Islet of Langerhans (tissue), 1 donor: Measurements from ENCODE around the gene CFAP61.
"Not testable (repeated sequence)": the region's sequence is repeated elsewhere in the genome, so short reads cannot be mapped to it uniquely, and the experiment has no call there.

Experiments
- FAIRE-seq: peaks from one replicate; lab custom pipeline; 2011; peaks lifted over from hg19 to GRCh38; lab: Jason Lieb, UNC

CFAP61 gene

GRCh38 chr20:20089939-20090338 lies 37.6 kb downstream of the CFAP61 start:
- no peak for FAIRE-seq

- FAIRE-seq = no peak
Measured at GRCh38 chr20:20092827-20093226, 40.5 kb downstream of the CFAP61 start.

GRCh38 chr20:20094410-20094809 lies 42.1 kb downstream of the CFAP61 start:
- no peak for FAIRE-seq

GRCh38 chr20:20095114-20095872 lies 43.0 kb downstream of the CFAP61 start:
- no peak for FAIRE-seq

- FAIRE-seq = no peak
Measured at GRCh38 chr20:20096421-20096820, 44.1 kb downstream of the CFAP61 start.

GRCh38 chr20:20100881-20101280 lies 48.5 kb downstream of the CFAP61 start:
- FAIRE-seq = no peak

GRCh38 chr20:20102163-20102562 lies 49.8 kb downstream of the CFAP61 start:
- FAIRE-seq = no peak

- FAIRE-seq = no peak
Measured at GRCh38 chr20:20102716-20103258, 50.5 kb downstream of the CFAP61 start.

GRCh38 chr20:20103486-20103885 lies 51.2 kb downstream of the CFAP61 start:
- no peak for FAIRE-seq

- FAIRE-seq = not testable (repeated sequence)
Measured at GRCh38 chr20:20123187-20123586, 70.9 kb downstream of the CFAP61 start.

GRCh38 chr20:20130399-20130798 lies 78.1 kb downstream of the CFAP61 start:
- FAIRE-seq = no peak

- no peak for FAIRE-seq
Measured at GRCh38 chr20:20134941-20135575, 82.7 kb downstream of the CFAP61 start.

- no peak for FAIRE-seq
Measured at GRCh38 chr20:20136313-20136712, 84.0 kb downstream of the CFAP61 start.

- no peak for FAIRE-seq
Measured at GRCh38 chr20:20137851-20138250, 85.5 kb downstream of the CFAP61 start.

GRCh38 chr20:20138301-20139064 lies 86.2 kb downstream of the CFAP61 start:
- FAIRE-seq = no peak

GRCh38 chr20:20139403-20139802 lies 87.1 kb downstream of the CFAP61 start:
- no peak for FAIRE-seq

GRCh38 chr20:20143165-20143564 lies 90.8 kb downstream of the CFAP61 start:
- no peak for FAIRE-seq

- FAIRE-seq = no peak
Measured at GRCh38 chr20:20143646-20144045, 91.3 kb downstream of the CFAP61 start.

- no peak for FAIRE-seq
Measured at GRCh38 chr20:20148779-20149178, 96.4 kb downstream of the CFAP61 start.

GRCh38 chr20:20150241-20150640 lies 97.9 kb downstream of the CFAP61 start:
- no peak for FAIRE-seq

- no peak for FAIRE-seq
Measured at GRCh38 chr20:20160520-20160919, 108.2 kb downstream of the CFAP61 start.

GRCh38 chr20:20161611-20162010 lies 109.3 kb downstream of the CFAP61 start:
- no peak for FAIRE-seq

- FAIRE-seq = no peak
Measured at GRCh38 chr20:20167698-20168097, 115.4 kb downstream of the CFAP61 start.
